ENCODE data around the gene CLPSL2.

GRCh38 chr6:35742842-35743241 is 33.6 kb upstream of the CLPSL2 start:
- TF ChIP-seq CTCF (IDR thresholded peaks at IDR 0.05) (no peak), POLR2AphosphoS5 (IDR thresholded peaks at IDR 0.05) (no peak)

All from transverse colon (tissue), 4 donors.